GM19452 (cell line): Measurements from ENCODE around the gene HECTD3.
"Not testable (repeated sequence)": the region's sequence is repeated elsewhere in the genome, so short reads cannot be mapped to it uniquely, and the experiment has no call there.

ENCODE experiments used
- ATAC-seq: cut with Tn5 transposase; IDR thresholded peaks from one replicate; pipeline ENCODE4 v1.9.1; 2021; ENCODE audit not compliant: unreplicated experiment

HECTD3 gene

DNA sequence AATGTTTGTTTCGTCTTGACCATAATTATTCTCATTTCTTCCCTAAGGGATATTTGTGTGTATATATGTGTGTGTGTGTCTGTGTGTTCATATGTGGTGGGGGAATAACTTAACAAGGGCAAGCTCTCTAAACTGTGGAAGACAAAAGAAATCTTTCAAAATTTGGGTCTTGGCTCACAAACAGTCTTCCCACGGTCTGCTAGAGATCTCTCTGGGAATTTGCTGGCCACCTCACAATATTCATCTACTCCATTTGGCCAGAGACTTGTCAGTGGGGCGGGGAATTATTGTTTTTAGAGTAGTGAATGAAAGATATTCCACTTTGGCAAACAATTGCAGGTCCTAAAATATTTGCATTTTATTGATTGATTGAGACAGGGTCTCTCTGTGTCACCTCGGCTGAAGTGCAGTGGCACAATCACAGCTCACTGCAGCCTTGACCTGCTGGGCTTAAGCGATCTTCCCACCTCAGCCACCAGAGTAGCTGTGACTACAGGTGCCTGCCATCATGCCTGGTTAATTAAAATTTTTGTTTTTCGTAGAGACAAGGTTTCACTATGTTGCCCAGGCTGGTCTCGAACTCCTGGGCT is 16.7 kb downstream of the HECTD3 start:
- ATAC-seq, result no peak

DNA sequence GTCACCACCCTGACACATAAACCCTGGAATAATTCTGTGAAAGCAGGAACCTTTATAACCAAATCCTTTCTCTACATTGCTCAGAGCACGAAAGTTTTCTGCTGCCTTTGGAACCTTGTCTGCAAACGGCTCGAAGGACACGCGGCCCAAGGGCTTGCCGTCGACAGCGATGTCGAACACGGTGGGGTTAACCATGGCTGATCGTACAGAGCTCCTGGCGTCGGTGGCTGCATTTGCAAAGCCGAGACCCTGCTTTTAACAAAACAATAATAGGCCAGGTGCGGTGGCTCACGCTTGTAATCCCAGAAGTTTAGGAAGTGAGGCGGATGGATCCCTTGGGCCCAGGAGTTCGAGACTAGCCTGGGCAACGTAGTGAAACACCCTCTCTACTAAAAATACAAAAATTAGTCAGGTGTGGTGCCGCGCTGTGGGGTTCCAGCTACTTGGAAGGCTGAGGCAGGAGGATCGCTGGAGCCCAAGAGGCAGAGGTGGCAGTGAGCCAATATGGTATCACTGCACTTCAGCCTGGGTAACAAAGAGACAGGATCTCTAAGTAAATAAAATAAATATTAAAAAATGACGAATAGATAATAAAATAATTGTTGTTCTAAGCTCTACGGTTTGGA is 22.5 kb downstream of the HECTD3 start:
- ATAC-seq, result no peak

DNA sequence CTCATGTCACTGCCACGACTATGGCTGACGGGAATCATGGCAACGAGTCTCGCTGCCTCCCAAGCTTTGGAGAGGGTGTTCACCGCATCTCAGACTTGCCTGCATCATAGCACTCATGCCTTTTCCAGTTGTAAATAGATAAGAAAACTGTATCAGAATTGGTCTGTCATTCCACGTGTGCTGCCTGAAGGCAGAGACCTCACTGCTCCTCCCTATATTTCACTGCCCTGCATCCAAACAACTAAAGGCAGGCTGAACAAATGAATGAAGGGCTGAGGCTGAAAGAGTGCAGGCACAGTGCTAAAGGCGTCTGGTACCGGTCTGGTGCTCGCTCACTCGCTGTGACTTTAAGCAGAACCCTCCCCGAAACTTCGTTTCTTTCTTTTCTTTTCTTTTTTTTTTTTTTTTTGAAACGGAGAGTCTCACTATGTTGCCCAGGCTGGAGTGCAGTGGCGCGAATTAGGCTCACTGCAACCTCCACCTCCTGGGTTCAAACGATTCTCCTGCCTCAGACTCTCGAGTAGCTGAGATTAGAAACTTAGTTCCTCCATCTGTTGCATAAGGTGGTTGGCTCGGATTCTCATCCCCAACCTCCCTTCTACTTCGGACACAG is 25.3 kb downstream of the HECTD3 start:
- no peak for ATAC-seq

DNA sequence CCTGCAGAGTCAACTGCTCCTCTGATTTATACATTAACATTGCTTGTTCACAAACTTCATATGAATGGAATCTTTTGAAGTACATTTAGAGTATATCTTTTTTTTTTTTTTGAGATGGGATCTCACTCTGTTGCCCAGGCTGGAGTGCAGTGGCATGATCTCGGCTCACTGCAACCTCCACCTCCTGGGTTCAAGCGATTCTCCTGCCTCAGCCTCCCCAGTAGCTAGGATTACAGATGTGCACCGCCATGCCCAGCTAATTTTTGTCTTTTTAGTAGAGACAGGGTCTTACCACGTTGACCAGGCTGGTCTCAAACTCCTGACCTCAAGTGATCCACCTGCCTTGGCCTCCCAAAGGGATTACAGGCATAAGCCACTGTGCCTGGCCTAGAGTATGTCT is 33.8 kb downstream of the HECTD3 start:
- not testable (repeated sequence) for ATAC-seq

GRCh38 chr1:44976252-44976651 is 34.9 kb downstream of the HECTD3 start:
- no peak for ATAC-seq

DNA sequence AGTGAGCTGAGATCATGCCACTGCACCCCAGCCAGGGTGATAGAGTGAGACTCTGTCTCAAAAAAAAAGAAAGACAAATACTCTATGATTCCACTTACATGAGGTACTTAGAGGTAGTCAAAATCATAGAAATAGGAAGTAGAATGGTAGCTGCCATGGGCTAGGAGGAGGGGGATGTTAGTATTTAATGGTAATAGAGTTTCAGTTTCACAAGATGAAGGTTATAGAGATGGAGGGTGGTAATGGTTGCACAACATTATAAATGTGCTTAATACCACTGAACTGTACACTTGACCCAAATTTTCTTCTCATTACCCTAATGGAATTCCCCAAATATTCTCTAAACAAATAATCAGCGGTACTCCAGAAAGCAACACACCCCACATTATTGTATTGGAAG is 37.5 kb downstream of the HECTD3 start:
- no peak for ATAC-seq

- ATAC-seq, result no peak
Observed at GRCh38 chr1:44970317-44970716, 40.8 kb downstream of the HECTD3 start.

- ATAC-seq, result no peak
Observed at GRCh38 chr1:44964396-44964795, 46.7 kb downstream of the HECTD3 start.

DNA sequence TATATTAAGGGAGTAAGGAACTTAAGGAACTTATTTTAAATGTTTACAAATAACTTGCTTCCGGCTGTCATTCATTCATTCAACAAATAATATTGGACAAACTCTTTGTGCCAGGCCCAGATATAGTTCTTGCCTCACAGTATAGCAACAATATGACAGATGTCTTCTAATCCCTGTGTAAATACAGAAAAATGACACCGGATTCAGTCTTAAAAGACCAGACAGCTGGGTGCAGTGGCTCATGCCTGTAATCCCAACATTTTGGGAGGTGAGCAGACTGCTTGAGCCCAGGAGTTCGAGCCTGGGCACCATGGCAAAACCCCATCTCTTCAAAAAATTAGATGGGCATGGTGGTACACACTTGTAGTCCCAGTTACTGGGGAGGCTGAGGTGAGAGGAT is 48.4 kb downstream of the HECTD3 start:
- ATAC-seq, result no peak

GRCh38 chr1:44962022-44962421 is 49.1 kb downstream of the HECTD3 start:
- ATAC-seq, result not testable (repeated sequence)

DNA sequence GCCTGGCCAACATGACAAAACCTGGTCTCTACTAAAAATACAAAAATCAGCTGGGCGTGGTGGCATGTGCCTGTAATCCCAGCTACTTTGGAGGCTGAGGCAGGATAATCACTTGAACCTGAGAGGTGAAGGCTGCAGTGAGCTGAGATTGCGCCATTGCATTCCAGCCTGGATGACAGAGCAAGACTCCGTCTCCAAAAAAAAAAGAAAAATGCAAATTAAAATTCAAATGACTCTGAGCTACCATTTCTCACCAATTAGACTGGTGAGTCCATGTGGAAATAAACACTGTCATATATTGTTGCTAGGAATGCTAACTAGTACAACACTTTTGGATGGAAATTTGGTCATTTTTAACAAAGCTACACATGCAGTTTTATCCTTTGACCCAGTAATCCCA is 53.6 kb downstream of the HECTD3 start:
- not testable (repeated sequence) for ATAC-seq

DNA sequence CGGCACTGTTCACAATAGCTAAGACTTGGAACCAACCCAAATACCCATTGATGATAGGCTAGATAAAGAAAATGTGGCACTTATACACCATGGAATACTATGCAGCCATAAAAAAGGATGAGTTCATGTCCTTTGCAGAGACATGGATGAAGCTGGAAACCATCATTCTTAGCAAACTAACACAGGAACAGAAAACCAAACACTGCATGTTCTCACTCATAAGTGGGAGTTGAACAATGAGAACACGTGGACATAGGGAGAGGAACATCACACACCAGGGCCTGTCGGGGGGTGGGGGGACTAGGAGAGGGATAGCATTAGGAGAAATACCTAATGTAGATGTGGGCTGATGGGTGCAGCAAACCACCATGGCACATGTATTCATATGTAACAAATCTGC is 55.0 kb downstream of the HECTD3 start:
- ATAC-seq, result not testable (repeated sequence)
